GM21717 (cell line): ENCODE results near the gene MFSD2B.
"Not testable (repeated sequence)": the region's sequence is repeated elsewhere in the genome, so short reads cannot be mapped to it uniquely, and the experiment has no call there.

Source experiments
- ATAC-seq: cut with Tn5 transposase; IDR thresholded peaks from one replicate; pipeline ENCODE4 v1.9.1; 2021; ENCODE audit warnings: mild to moderate bottlenecking, moderate library complexity; ENCODE audit not compliant: unreplicated experiment

The MFSD2B gene

DNA sequence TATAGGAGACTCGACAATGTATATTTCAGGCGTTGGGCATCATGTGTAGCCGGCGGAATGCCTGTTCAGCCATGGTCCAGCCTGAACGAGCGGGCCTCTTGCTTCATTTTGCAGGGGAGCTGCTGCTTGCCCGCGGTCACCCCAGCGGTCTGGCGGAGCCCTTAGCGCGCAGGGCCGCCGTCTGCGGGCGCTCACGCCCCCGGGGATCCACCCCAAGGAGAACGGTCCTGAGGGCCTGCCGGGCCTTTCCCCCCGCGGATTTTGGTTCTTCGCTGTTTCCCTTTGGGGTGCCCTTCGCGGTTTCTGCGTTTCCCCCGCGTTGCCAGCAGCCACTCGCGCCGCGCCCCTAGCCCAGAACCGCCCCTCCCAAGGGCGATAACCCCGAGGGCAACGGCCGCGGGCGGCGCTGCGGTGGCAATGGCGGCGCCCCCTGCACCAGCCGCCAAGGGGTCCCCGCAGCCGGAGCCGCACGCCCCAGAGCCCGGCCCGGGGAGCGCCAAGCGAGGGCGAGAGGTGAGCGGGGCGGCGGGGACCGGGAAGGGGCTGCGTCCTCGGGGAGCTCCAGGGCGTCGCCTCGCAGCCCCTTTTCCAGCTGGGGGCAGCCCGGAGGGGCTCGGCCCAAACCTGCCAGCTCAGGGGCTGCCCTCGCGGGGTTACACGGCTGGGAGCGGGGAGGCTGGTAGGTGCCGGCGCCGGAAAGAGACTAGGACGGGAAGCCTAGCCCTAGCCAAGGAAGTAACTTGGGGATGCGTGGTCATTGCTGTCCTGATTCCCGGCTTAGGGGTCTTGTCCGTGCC lies at the start of gene MFSD2B:
TSS of gene MFSD2B (plus strand) at position 406 of the 797 bp plus-strand sequence. CDS start at position 418, 12 bp downstream.
- ATAC-seq: no peak

GRCh38 chr2:23967846-23968245 lies 42.0 kb upstream of the MFSD2B start:
- ATAC-seq: no peak

- no peak for ATAC-seq
These were observed 33.0 kb upstream of the MFSD2B start for GRCh38 chr2:23976883-23977282.

DNA sequence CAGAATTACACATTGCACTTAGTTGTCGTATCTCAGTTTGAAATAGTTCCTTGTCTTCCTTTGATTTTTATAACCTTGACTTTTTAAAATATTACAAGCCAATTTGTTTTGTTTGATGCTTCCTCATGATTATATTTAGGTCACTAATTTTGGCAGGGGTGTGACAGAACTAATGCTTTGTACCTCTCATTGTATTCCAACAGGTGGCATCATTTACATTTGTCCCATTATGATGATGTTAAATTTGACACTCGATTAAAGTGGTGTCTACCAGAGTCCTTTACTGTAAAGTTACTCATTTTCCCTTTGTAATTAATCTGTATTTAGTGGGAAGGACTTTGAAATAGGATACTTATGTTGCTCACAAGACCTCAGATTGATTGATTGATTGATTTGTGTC lies 21.5 kb upstream of the MFSD2B start:
- no peak for ATAC-seq

GRCh38 chr2:23992931-23993330 lies 17.0 kb upstream of the MFSD2B start:
- ATAC-seq: no peak

- ATAC-seq: no peak
These were observed 16.1 kb upstream of the MFSD2B start for GRCh38 chr2:23993736-23994269.

- ATAC-seq: no peak
These were observed 15.3 kb upstream of the MFSD2B start for GRCh38 chr2:23994567-23994966.

- no peak for ATAC-seq
These were observed 2.2 kb upstream of the MFSD2B start for GRCh38 chr2:24007693-24008092.

DNA sequence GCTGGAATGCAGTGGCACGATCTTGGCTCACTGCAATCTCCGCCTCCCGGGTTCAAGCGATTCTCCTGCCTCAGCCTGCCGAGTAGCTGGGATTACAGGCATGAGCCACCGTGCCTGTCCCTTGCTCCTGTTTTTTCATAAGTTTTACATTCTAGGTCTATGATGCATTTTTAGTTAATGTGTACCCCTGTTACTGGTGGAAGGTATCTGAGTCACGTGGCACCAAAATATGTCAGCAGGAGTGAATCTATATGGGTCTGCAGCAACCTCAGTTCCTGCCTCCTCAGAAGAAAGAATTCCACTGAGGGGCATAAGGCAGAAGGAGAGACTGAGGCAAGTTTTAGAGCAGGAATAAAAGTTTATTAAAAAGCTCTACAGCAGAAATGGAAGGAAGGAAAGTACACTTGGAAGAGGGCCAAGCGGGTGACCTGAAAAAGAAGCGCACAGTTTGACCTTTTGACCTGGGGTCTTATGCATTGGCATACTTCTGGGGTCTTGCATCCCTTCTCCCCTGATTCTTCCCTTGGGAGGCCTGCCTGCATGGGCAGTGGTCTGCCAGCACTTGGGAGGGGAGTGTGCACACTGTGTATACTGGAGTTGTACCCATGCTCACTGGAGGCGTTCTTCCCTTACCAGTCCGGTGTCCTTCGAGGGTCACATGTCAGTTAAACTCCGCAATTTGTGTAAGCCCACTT lies 1.1 kb upstream of the MFSD2B start:
- ATAC-seq: no peak

DNA sequence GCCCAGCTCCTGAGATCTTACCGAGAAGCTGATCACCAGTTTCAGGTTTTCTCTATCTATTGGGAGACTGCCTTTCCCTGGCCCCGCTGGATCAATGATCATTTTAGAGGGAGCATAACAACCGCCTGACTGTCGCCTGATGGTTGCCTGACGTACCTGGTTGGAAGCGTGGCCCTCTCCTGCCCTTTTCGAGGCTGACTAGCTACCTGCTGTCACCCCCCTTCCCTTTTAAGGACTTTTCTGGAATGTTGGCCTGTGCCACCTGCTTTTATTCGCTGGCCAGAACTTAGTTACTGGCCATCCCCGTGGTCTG lies 562 bp upstream of the MFSD2B start:
- no peak for ATAC-seq

DNA sequence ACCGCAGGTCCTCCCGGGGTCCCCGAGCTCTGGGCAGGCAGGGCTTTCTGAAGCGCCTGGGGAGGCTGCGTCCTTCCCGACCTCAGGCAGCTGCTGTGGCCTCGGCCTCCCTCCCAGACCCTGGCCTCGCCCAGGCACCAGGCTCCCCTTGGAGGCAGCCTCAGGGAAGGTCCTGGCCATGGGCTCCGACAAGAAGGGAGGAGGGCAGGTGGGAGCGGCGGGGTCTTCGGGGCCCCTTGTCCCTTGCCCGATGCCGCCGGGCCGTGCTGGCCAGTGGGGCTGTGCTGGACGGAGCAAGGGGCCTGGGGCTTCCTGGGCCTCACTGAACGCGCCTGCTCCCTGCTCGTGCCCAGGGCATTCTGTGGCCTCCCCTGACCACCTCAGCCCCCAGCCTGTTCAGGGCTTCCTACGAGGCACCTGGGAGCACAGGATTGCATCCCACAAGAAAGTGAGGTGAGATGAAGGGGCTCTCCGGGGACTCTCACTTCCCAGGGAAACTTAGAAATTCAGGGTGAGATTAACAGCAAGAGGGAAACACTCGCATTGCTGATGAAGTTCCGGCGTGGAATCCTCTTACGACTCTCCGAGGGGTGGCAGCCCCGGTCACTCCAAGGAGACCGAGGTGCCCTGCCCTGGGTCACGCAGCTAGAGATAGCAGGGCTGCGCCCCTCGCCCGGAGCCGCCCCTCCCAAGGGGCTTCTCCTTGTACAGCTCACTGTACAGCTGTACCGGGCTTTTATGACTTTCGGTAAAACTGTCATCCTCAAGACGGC lies 778 bp downstream of the MFSD2B start:
- ATAC-seq: no peak

- no peak for ATAC-seq
These were observed 1.6 kb downstream of the MFSD2B start for GRCh38 chr2:24011250-24012104.

DNA sequence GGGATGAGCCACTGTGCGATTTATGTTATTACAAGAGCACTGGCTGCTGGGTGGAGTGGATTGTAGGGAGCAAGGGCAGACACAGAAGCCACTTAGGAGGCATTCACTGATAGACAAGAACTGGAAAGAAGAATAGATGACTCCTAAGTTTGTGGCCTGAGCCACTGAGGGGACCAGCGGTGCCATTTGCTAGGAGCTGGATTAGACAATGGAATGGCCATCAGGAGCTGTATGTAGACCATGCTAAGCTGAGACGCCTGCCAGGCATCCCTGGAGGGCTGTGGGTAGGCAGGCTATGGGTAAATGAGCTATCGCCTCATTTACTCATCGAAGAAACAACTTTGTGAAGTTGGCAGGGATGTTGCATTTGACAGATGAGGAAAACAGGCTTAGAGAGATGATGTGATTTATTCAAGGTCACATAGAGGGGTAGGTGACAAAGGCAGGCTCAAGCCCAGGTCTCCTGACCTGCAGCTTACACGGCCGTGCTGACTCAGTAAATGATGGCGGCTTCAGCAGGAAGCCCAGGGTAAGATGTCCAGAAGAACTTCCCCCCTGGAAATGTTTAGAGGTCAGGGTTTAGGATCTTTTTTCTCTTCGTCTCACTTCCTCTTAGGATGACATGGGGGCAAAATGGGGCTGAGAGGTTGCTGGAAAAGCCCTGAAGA lies 2.8 kb downstream of the MFSD2B start:
- ATAC-seq: no peak

- not testable (repeated sequence) for ATAC-seq
These were observed 5.0 kb downstream of the MFSD2B start for GRCh38 chr2:24014902-24015301.

- no peak for ATAC-seq
These were observed 5.9 kb downstream of the MFSD2B start for GRCh38 chr2:24015562-24016375.

GRCh38 chr2:24016376-24016761 lies 6.5 kb downstream of the MFSD2B start:
- no peak for ATAC-seq

- no peak for ATAC-seq
These were observed 7.2 kb downstream of the MFSD2B start for GRCh38 chr2:24016853-24017703.

- no peak for ATAC-seq
These were observed 7.8 kb downstream of the MFSD2B start for GRCh38 chr2:24017711-24018110.
